HG03135 (cell line): ENCODE results near the gene CPA1.

Experiments used
- ATAC-seq: cut with Tn5 transposase; IDR thresholded peaks from one replicate; pipeline ENCODE4 v1.9.1; 2021; ENCODE audit warnings: mild to moderate bottlenecking, moderate library complexity; ENCODE audit not compliant: unreplicated experiment

The CPA1 gene

GRCh38 chr7:130379921-130380860 lies at the start of gene CPA1:
Gene CPA1, plus strand, starts transcription at chr7:130380494. Its CDS starts 27 bp downstream, at chr7:130380521.
- ATAC-seq, result no peak

- no peak for ATAC-seq
Measured at GRCh38 chr7:130332259-130333053, 47.8 kb upstream of the CPA1 start.

GRCh38 chr7:130333832-130334231 lies 46.5 kb upstream of the CPA1 start:
- no peak for ATAC-seq

DNA sequence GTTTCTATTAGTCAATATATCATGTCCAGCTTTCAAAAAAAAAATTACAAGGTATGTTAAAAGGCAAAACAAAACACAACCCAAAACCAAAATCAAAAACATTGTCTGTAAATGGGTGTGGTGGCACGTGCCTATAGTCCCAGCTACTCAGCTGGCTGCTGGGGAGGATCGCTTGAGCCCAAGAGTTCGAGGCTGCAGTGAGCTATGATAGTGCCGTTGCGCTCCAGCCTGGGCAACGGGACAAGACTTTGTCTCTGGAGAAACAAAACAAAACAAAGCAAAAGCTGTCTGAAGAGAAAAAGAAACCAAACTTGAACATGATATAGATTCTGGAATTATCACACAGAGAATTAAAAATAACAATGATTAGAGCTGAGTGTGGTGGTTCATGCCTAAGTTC lies 46.0 kb upstream of the CPA1 start:
- ATAC-seq, result no peak

- no peak for ATAC-seq
Measured at GRCh38 chr7:130337410-130337971, 42.8 kb upstream of the CPA1 start.

- no peak for ATAC-seq
Measured at GRCh38 chr7:130338233-130338632, 42.1 kb upstream of the CPA1 start.

DNA sequence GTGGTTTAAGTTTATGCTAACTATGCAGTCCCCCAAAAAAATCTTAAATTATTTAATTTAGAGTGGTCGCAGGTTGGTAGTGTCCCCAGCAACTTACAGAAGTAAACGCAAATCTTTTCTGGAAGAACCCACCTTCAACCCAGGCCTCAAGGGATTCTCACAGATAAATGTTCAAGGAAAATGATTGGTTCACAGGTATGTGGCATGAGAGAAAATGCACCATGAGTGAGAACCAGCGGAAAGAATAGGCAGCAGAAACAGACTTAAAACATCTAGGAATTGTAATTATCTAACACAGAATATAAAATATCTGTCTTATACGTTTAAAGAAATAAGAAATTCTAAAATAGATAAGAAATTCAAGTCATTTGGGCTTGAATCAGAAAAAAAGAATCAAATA lies 38.4 kb upstream of the CPA1 start:
- no peak for ATAC-seq

DNA sequence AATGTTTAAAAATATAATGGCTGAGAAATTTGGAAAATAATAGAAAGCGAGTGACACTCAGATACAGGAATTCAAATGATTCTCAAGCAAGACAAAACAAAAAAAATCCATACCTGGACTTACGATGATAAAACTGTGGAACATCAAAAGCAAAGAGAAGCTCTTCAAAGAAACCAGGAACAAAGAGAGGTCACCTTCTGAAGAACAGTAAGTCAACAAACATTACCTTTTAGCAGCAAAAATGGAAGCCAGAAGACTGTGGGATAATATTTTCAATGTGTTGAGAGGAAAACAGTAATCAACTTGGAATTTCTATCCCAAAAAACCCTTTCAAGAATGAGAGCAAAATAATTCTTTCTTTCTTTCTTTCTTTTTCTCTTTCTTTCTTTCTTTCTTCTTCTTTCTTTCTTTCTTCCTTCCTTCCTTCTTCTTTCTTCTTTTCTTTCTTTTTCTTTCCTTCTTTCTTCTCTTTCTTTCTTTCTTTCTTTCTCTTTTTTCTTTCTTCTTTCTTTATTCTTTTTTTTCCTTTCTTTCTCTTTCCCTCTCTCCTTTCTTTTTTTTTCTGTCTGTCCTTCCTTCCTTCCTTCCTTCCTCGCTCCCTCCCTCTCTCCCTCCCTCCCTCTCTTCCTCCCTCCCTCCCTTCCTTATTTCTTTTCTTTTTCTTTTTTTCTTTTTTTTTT lies 37.5 kb upstream of the CPA1 start:
- ATAC-seq, result no peak

- no peak for ATAC-seq
Measured at GRCh38 chr7:130344271-130344866, 35.9 kb upstream of the CPA1 start, which contains the start of gene CPA5. Gene CPA5, plus strand, starts transcription at chr7:130344816. Its CDS starts 1,670 bp downstream, at chr7:130346486.

DNA sequence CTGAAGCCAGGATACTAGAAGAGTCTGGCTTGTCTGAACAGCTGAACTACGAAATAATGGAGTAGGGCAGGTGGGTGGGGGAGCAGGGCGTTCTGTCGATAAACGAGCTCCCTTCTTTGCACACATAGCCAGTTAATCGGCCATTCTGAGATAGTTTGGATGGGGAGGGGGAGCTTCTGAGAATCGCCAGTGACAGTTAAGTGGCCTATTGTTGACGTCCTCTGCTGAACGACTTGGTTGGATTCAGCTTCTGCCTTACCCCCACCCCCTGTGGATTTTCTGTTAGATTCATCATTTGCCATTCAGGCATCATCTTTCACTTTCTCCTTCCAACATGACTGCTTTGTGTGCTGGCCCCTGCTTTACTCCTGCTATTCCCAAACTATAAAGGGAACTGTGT lies 35.2 kb upstream of the CPA1 start:
- ATAC-seq, result no peak

DNA sequence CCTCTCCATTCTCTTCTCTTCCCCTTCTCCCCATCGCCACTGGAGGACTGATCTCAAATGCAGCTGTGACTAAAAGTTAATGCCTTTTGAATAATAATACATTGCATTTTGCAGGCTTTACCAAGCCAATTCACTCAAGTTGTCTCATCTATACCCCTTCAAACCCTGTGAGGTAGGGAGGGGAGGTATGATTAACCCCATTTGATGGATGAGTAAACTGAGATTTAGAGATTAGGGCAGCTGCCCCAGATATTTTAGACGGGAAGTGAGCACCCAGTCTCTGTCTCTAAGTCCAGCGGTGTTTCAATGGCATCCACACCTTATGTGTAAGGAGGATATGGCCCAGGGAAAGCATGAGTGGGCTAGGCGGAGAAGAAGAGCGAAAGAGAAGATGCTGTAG lies 34.6 kb upstream of the CPA1 start:
- no peak for ATAC-seq

- no peak for ATAC-seq
Measured at GRCh38 chr7:130346177-130346905, 34.0 kb upstream of the CPA1 start.

DNA sequence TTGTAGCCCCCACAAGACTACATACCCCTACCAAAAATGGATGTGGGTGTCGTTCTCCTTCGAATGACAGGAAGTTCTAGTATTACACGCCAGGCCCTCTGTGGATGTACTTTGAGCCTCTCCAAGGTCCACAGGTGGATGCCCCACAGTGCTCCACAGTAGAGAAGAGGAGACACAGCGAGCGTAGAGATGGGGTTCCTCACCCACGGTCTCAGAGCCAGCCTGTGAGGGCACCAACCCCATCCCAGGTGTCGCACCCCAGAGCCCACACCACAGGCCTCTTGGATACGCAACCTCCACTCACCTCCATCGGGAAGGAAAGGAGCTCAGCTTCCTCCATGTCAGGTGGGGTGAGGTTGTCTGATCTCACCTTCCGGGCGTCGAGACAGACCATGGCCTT lies 33.4 kb upstream of the CPA1 start:
- no peak for ATAC-seq

DNA sequence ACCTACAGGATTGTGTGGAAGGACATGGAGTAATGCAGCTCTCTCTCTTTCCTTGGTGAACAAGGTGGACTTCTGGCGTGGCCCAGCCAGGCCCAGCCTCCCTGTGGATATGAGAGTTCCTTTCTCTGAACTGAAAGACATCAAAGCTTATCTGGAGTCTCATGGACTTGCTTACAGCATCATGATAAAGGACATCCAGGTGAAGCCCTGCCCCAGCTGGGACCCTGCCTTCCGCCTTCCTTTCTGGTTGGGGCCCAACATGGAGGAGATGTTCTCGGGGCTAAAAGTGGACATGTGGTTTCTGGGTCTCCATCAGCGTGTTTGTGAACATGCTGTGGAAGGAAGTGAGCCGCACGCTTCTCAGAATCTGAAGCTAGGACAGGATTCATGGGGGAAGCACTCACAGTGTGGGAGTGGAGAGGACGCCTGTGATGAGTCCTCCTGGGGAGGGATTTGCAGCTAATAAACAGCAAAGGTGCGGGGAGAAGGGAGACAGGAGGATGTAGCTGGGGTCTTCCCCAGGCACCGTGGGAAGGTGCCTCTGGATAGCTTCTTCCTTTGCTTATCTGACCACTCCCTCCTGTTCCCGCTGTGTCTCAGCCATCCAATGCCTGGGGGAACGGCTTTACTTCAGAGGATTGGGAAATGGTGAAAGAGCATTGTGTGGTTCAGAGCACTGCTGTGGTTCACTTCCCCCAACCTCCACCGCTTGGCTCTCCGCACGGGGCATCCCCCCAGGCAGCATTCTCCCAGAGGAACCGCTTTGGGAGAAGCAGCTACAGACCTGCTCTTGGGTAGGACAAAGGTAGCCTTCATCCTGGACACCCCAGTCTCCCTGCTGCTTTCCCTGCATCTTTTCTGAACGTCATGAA lies 30.1 kb upstream of the CPA1 start:
- no peak for ATAC-seq

GRCh38 chr7:130350945-130351790 lies 29.1 kb upstream of the CPA1 start:
- ATAC-seq, result no peak

GRCh38 chr7:130351791-130352090 lies 28.6 kb upstream of the CPA1 start:
- ATAC-seq, result no peak

- ATAC-seq, result no peak
Measured at GRCh38 chr7:130352194-130353074, 27.9 kb upstream of the CPA1 start.
